ENCODE data around the gene LSP1.

LSP1 gene

DNA sequence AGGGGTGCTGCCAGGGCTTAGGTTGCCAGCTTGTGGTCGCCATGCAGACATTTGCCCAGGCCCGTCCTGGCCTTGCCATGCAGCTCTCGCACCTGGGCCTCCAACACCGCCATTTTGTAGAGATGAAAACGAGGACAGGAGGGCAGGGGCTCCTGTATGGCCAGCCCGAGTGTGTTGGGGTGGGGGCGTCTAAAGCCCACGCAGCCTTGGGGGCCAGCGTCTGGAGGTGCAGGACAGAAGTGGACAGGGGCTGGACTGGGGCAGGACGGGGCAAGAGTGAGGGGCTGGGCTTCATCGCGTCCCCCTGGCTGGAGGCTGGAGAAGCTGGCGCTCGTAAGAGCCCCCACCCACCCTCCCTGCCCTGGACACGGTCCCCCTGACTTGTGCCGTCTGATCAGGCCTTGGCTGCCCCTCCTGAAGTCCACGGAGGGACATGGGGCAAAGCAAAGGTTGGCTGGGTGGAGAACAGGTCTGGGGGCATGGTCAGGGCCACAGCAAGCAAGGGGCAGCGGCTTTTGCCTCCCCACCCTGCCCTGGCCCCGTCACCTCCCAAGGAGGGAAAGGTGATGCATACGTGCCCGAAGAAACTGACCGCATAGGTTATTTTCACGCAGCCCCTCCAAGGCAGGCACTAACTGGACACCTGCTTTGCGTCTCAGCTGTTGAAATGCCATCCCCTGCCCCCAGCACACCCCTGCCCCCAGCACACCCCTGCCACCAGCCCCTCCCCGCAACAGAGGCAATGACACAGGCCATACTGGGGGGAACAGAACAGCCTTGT, 67.4 kb downstream of the LSP1 start:
- no peak for DNase-seq

DNA sequence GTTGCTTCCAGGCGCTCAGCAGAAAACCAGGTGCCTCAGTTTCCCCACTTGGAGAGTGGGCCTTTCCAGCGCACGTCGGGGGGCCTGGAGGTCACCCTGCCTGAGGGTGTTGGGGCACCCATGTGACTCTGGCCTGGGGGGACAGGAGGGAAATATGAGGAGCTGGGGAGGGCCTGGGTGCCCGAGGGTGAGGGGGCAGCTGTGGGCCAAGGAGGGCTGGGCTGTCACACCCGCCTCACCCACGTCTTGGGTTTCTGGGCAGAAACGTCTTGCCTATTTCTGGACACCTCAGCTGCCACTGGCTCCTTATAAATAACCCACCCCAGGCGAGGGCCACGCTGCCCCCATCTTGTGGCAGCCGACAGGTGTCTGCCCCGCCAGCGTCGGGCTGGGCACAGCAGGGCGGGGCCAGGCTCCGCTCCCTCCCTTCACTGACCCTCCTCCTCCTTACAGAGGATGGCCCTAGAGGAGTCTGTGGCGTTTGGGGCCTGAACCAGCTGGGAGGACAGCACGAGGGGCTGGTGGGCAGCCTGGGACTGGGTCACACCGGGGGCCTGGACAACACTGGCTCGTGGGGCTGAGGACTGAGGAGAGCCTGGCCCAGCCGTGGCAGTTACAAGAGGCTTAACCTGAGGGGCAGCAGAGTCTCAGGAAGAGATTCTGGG, 68.2 kb downstream of the LSP1 start:
- no peak for DNase-seq

- DNase-seq = no peak
Measured at GRCh38 chr11:1921574-1922141, 68.8 kb downstream of the LSP1 start.

DNA sequence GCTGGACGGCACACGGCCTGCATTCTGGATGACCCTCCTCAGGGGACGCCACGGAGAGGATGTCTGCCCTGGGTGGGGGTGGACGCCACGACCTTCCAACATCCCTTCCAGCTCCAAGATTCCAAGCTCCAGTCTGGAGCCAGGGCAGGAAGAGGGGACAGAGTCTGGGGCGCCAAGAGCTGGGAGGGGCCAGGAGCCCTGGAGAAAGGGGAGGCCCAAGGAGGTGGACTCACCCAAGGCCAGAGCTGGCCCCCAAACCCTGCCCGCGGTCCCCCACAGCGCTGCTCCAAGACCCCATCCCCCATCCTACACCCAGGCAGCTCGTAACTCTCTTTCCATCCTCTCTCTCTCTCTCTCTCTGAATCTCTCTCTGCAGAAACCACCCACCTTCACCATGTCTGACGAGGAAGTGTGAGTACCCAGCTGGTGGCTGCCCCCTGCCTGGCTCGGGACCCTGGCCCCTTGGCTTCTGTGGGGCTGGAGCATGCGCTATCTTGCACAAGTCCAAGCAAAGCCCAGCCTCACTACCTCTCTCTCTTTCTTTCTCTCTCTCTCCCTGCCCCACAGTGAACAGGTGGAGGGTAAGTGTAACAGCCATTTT, 69.7 kb downstream of the LSP1 start:
- no peak for DNase-seq

DNA sequence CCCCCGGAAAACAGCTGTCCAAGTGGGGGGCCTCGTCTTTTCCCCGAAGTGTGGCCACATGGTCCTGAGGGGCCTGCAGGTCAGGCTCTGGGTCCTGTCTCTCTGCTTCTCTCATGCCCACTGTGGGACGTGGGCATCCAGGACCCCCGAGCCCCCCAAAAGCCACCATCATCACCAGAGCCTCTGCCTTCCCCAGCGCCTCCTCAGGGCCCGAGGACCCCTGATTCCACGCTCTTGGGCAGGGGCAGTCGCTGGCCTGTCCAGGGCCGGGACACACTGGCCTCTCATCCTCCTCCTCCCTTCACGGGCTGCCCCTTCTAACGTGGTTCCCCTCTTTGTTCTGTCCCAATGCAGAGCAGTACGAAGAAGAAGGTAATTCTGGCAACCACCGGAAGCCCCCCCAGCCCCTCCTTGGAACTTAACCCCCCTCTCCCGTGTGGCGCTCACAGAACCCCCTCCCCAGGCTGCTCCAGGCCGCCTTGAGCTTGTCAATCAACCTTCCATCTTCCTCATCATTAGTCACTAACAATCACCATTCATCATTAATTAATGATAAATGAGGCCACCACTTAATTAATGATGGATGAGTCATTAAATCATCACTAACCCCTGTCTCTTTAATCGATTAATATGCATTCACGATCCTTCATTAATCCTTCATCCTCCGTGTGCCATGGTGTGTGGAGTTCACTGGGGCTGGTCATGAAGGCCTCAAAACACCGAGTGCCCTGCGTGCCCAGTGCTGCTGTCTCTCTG, 70.5 kb downstream of the LSP1 start:
- DNase-seq = no peak

- DNase-seq = no peak
Measured at GRCh38 chr11:1924181-1924580, 71.3 kb downstream of the LSP1 start.

- no peak for DNase-seq
Measured at GRCh38 chr11:1924646-1925372, 71.9 kb downstream of the LSP1 start.

DNA sequence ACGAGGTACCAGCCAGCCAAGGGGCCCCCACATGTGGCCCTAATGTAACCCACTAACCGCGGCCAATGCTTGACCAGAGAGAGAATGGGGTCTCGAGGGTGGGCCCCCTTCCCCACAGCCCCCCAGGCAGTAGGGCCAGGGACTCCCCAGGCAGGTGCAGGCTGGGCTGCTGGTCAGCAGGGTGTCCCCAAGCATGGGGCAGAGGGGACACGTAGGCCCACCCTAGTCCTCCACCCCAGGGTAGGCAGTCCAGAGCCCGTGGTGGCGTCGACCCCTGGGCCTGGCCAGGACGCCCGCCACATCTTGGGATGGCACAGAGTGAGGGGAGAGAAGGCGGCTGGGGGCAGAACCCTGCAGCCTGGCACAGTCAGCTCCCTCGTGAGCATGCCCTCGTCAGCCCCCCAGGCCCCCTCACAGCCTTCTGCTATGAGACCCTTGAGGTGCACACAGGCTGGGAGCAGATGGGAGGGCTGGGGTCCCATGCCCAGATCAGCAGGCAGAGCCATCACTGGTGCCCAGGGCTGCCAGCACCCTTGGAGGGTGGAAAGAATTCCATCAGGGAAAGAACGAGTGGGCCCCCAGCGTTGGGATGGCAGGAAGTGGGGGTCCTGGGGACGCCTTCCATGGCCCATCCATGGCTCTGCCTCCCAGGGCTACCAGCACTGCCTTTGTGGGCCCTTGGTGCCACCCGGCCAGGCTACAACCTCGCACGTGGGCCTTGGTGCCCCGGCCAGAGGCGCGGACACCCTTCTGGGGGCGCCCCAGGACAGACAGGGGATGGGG, 72.7 kb downstream of the LSP1 start:
- no peak for DNase-seq

DNA sequence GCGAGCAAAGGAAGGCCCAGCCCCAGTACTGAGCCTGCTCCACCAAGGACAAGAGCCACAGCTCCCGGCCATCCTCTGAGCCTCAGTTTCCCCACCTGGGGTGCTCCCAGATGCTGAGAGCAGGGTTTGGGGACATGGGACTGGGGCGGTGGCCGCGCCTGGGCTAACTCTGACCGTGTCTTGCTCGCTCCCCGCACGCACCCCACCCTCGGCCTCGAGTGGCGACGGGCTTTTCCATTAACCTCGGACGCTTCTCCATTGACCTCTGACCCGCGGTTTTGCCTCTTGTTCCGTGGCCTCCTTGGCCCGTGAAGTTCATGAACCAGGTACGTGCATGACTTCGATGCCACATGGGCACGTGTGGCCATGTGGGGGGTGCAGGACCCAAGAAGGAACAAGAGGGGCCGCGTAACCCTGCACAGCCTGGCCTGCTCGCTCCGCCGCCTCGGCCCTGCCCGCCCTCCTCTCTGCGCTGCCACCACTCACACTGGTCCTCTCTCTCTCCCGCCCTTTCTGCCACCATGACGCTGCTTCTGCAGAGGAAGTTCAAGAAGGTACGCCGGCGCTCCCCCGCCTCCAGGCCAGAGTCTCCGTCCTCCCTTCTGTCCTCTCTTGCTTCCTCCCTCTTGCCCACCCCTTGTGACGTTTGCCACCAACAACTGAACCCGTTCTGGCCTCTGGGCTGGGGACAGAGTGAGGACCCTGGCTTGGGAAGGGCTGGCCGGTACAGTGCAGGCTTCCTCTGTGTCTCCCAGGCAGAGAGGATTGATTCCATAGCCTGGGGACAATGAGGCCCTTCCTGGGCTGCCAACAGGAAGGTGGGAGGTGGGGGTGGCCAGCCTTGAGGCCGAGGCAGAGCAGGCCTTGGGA, 73.5 kb downstream of the LSP1 start:
- no peak for DNase-seq

GRCh38 chr11:1927026-1927847, 74.4 kb downstream of the LSP1 start:
- no peak for DNase-seq

GRCh38 chr11:1927848-1928469, 75.1 kb downstream of the LSP1 start:
- no peak for DNase-seq

GRCh38 chr11:1928470-1928890, 75.6 kb downstream of the LSP1 start:
- DNase-seq = no peak

DNA sequence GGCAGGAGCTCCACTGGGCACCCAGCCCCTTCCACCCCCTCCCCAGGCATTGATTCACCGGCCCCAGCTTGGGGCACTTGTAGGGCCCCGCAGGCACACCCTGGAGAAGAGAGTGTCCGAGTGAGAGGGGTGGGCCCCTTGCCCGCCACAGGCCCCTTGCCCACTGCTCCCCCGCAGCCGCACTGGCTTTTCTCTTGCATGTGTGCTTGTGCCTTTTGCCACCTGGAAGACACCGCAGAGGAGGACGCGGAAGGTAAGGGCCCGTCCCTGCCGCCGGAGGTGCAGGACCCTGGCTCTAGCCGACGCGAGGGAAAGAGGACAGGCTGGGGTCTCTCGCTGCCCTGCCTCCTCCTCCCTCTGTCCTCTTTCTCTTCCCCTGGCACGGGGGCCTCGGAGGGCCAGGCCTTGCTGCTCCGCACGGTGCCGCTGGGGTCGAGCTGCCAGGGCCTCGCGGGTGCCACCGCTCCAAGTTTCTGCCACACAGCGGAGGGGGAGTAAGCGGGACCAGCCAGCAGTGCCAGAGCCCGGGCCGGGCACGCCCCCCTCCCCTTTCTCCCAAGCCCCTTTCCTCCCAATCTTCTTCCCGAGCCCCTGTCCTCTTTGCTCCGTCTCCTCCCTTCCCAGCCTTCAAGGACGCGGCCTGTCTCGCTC, 76.1 kb downstream of the LSP1 start:
- DNase-seq = no peak

DNA sequence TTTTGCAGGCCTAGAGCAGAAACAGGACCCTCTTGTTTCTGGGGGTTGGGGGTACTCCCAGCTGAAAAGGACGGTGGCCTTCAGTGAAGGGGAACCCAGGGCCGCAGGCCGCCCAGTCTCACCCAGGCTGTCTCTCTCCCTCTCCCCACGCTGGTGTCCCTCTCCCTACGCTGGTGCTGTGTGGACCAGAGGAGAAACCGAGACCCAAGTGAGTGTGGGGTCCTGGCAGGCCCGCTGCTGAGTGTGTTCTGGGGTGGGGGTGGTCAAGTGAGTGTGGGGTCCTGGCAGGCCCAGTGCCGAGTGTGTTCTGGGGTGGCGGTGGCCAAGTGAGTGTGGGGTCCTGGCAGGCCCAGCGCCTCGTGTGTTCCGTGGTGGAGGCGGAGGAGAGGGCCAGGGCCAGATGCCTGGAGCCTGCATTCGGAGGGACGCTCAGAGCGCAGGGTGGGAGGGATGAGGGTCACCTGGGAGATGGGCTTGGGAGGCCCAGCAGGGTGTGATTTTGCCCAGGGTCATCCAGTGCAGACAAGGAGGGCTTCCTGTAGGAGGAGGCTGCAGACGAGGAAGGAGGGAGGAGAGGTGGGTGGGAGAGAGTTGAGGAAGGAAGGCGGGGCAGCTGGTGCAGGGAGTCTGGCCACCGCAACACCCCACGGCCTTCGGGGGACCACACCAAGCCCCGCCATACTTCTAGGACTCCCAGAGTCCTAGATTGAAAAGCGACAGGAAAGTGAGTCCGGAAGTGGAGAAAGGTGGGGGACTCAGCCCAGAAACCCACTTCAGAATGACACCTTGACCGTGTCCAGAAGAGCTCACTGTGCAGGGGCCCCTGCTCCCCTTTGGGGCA, 77.0 kb downstream of the LSP1 start:
- DNase-seq = no peak

GRCh38 chr11:1930462-1930830, 77.6 kb downstream of the LSP1 start:
- no peak for DNase-seq

GRCh38 chr11:1931341-1932104, 78.6 kb downstream of the LSP1 start:
- DNase-seq = no peak

- DNase-seq = no peak
Measured at GRCh38 chr11:1932105-1932480, 79.2 kb downstream of the LSP1 start.

All from activated CD4-positive, alpha-beta T cell treated with anti-CD3 and anti-CD28 coated beads for 1 hour (primary cell).